GM13977 (cell line): ENCODE data around the gene NAPA.

Source experiments
- DNase-seq: peaks from one replicate; pipeline ENCODE4 v3.0.0; 2012; ENCODE audit warnings: low spot score
- in situ Hi-C: fragments of 300-500 bp; cut with MboI; formaldehyde crosslinking; loops from one replicate; pipeline ENCODE4 v1.12.0; 2022; ENCODE audit warnings: low sequenced_read_pairs, low pct_unique_long_range_greater_than_20kb, mixed read lengths, inconsistent platforms; ENCODE audit not compliant: unreplicated experiment
- TF ChIP-seq, protein P1 (sequence below): IDR thresholded peaks from 2 replicates; pipeline ENCODE4 v1.5.1; 2012; ENCODE audit warnings: mild to moderate bottlenecking, control low read depth; ENCODE audit not compliant: insufficient read depth; ENCODE audit errors: extremely low read depth, missing control alignments

The NAPA gene

DNA sequence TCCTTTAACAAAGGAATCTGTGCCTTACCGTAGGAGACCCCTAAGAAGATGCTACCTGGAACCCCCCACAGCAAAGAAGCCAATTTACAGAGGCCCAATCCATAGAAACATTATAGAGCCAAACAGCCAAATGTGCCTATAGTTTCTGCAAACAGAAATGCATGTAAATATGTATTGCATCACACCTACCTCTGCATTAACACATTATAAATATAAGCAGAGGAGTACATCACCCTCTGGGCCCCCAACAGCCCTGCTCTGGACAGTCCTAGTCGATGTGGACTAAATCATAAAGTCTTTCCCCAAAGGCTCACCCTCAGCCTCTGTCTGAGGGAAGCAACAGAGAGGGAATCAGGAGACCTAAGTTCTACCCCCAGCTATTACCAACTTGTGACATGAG is 32.3 kb upstream of the NAPA start:
- TF ChIP-seq, protein P1, sequence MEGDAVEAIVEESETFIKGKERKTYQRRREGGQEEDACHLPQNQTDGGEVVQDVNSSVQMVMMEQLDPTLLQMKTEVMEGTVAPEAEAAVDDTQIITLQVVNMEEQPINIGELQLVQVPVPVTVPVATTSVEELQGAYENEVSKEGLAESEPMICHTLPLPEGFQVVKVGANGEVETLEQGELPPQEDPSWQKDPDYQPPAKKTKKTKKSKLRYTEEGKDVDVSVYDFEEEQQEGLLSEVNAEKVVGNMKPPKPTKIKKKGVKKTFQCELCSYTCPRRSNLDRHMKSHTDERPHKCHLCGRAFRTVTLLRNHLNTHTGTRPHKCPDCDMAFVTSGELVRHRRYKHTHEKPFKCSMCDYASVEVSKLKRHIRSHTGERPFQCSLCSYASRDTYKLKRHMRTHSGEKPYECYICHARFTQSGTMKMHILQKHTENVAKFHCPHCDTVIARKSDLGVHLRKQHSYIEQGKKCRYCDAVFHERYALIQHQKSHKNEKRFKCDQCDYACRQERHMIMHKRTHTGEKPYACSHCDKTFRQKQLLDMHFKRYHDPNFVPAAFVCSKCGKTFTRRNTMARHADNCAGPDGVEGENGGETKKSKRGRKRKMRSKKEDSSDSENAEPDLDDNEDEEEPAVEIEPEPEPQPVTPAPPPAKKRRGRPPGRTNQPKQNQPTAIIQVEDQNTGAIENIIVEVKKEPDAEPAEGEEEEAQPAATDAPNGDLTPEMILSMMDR = no peak
- in situ Hi-C loops = no loop called here
- DNase-seq = no peak

DNA sequence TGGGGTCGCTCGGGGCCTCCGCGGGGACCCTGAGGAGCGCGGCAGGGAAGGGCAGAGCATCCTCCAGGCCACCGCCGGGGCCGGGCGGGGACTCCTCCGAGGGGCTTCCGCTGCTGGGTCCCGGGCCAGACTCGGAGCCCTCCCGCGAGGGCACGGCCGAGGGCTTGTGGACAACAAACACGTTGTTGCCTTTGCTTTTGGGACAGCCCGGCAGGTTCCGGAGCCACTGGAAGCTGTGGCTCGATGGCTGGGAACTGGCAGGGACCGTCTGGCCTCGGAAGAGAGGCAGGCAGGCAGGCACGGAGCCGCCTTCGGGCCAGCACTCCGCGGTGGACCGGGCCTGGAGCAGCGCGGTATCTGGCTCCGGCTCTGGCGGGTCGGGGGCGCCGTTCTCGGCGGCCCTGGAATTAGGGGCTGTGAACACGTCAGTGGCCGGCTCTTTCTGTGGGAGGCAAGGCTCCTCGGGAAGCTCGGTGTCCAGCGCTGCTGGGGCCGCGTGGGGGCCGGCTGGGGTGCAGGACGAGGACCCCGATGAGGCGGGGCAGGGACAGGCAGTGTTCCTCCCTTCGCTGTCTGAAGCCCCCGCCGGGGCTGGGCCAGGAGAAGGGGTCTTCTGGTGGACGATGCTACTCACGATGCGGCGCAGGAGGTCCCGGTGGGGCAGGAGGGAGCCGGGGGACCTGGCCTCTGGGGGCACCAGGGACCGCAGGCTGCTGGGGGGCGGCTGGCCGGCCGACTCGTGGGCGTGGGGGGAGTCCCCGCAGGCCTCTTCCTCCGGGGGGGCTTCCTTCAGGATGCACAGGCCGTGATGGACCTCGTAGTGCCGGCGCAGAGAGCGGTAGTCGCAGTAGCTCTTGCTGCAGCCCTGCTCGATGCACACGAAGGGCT is 30.4 kb upstream of the NAPA start:
- in situ Hi-C loops = no loop called here
- DNase-seq = no peak

DNA sequence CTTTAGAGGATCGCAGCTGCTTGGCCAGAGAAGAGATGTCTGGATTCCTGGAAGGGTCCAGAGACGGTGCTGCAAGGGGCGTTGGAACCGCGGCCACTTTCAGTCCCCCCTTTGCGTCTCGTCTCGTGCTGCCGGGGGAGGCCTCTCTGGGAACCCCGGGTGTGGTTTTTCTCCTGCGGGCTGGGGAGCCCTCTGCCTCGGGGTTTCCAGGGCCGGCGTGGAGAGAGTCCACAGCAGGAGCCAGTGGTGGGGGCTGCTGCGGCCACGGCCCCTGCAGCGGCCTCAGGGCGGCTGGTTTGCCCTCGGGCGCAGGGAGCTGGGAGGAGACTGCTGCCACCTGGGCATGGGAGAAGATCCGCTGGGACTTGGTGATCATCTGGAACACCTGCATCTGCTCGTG is 29.6 kb upstream of the NAPA start:
- TF ChIP-seq, protein P1 = no peak
- no peak for DNase-seq
- in situ Hi-C loops = no loop called here

More for the DNA sequence above, 30.4 kb upstream of the NAPA start:
- TF ChIP-seq, protein P1 = no peak

DNA sequence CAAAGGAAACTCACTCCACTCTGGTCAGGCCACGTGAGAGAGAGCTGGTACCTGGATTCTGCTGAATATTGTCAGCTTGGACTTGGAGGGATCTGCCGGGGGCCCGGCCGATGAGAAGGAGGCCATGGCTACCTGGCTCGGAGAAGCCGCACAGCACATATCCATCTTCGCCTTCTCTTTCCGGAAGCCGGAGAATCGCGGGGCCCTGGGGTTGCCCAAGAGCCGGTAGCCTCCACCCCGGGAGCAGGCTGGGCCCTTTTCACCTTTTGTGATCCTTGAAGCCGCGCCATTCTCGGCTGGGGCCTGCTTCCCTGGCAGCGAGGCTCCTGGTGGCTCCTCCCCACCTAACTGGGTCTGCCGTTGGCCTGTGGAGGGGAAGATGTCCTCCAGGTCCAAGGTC is 29.2 kb upstream of the NAPA start:
- in situ Hi-C loops = no loop called here
- TF ChIP-seq, protein P1 = no peak

DNA sequence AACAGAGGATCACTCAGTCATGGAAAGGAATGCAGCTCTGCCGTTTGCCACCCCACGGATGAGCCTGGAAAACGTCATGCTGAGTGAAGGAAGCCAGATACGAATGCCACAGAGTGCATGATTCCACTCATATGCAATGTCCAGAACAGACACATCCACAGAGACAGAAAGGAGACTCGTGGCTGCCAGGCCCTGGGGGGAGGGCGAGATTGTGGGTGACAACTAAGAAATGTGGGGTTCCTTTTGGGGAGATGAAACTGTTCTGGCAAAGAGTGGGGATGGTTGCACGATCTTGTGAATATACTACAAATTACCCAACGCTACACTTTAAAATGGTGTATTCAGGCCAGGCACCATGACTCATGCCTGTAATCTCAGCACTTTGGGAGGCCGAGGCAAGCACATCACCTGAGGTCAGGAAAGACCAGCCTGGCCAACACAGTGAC is 27.2 kb upstream of the NAPA start:
- in situ Hi-C loops = no loop called here
- no peak for DNase-seq

More for the DNA sequence above, 29.2 kb upstream of the NAPA start:
- DNase-seq = no peak

DNA sequence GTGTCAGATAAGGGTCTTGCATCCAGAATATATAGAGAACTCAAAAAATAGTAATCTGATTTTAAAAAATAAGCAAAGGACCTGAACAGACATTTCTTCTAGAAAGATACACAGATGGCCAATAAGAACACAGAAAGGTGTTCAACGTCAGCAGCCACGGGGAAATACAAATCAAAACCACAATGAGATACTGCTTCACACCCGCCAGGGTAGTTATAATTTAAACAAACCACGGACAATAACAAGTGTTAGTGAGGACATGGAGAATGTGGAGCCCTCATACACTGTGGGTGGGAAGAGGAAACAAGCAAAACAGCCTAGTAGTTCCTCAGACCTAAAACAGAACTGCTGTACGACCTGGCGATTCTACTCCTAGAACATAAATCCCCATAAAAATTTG is 26.7 kb upstream of the NAPA start:
- in situ Hi-C loops = no loop called here
- peak; percentile 48 for DNase-seq
- TF ChIP-seq, protein P1 = no peak

More for the DNA sequence above, 27.2 kb upstream of the NAPA start:
- TF ChIP-seq, protein P1 = no peak
